ENCODE results near the gene WWOX.

Gene WWOX

GRCh38 chr16:78985716-78986605, 886.5 kb downstream of the WWOX start:
- DNase-seq = no peak

- DNase-seq = no peak
Observed at GRCh38 chr16:78987666-78988065, 888.2 kb downstream of the WWOX start.

GRCh38 chr16:78988361-78988969, 889.0 kb downstream of the WWOX start:
- DNase-seq = no peak

- no peak for DNase-seq
Observed at GRCh38 chr16:78990309-78990701, 890.9 kb downstream of the WWOX start.

- no peak for DNase-seq
Observed at GRCh38 chr16:78992001-78992400, 892.5 kb downstream of the WWOX start.

GRCh38 chr16:78993346-78993745, 893.9 kb downstream of the WWOX start:
- no peak for DNase-seq

GRCh38 chr16:78994135-78994745, 894.8 kb downstream of the WWOX start:
- no peak for DNase-seq

- DNase-seq = no peak
Observed at GRCh38 chr16:78995441-78995840, 896.0 kb downstream of the WWOX start.

GRCh38 chr16:78996790-78997189, 897.3 kb downstream of the WWOX start:
- DNase-seq = no peak

GRCh38 chr16:78998879-78999278, 899.4 kb downstream of the WWOX start:
- DNase-seq = no peak

- no peak for DNase-seq
Observed at GRCh38 chr16:79001156-79001967, 901.9 kb downstream of the WWOX start.

GRCh38 chr16:79003026-79003609, 903.7 kb downstream of the WWOX start:
- DNase-seq = no peak

- DNase-seq = no peak
Observed at GRCh38 chr16:79004309-79004708, 904.9 kb downstream of the WWOX start.

GRCh38 chr16:79005096-79005495, 905.6 kb downstream of the WWOX start:
- DNase-seq = no peak

GRCh38 chr16:79006206-79006605, 906.8 kb downstream of the WWOX start:
- no peak for DNase-seq

- no peak for DNase-seq
Observed at GRCh38 chr16:79006765-79007164, 907.3 kb downstream of the WWOX start.

- no peak for DNase-seq
Observed at GRCh38 chr16:79007614-79008013, 908.2 kb downstream of the WWOX start.

GRCh38 chr16:79008036-79008868, 908.8 kb downstream of the WWOX start:
- no peak for DNase-seq

GRCh38 chr16:79008869-79009179, 909.4 kb downstream of the WWOX start:
- DNase-seq = no peak

GRCh38 chr16:79009896-79010295, 910.4 kb downstream of the WWOX start:
- no peak for DNase-seq

GRCh38 chr16:79011282-79011681, 911.8 kb downstream of the WWOX start:
- DNase-seq = no peak

Measured in stimulated activated naive CD4-positive, alpha-beta T cell (primary cell).